HK-2 (cell line): ENCODE measurements around the gene TRNAU1AP.
"Not testable (repeated sequence)": the region's sequence is repeated elsewhere in the genome, so short reads cannot be mapped to it uniquely, and the experiment has no call there.

Experiments
- DNase-seq: peaks from one replicate; pipeline ENCODE4 v3.0.0-alpha.2; 2018; ENCODE audit not compliant: unreplicated experiment

Gene TRNAU1AP

GRCh38 chr1:28521502-28522164 lies 31.3 kb upstream of the TRNAU1AP start:
- no peak for DNase-seq

- not testable (repeated sequence) for DNase-seq
Measured at GRCh38 chr1:28522537-28522936, 30.3 kb upstream of the TRNAU1AP start.

GRCh38 chr1:28525002-28525642 lies 27.8 kb upstream of the TRNAU1AP start:
- DNase-seq, result not testable (repeated sequence)

GRCh38 chr1:28526886-28527285 lies 26.0 kb upstream of the TRNAU1AP start:
- DNase-seq, result peak; percentile 36

- DNase-seq, result no peak
Measured at GRCh38 chr1:28530456-28530855, 22.4 kb upstream of the TRNAU1AP start.

GRCh38 chr1:28534671-28535070 lies 18.2 kb upstream of the TRNAU1AP start:
- DNase-seq, result no peak

GRCh38 chr1:28535180-28535579 lies 17.7 kb upstream of the TRNAU1AP start:
- DNase-seq, result no peak

GRCh38 chr1:28537457-28538199 lies 15.3 kb upstream of the TRNAU1AP start:
- no peak for DNase-seq

- DNase-seq, result no peak
Measured at GRCh38 chr1:28538286-28538685, 14.6 kb upstream of the TRNAU1AP start.

GRCh38 chr1:28540651-28541050 lies 12.2 kb upstream of the TRNAU1AP start:
- peak; percentile 35 for DNase-seq

GRCh38 chr1:28541414-28542015 lies 11.4 kb upstream of the TRNAU1AP start:
- not testable (repeated sequence) for DNase-seq

- no peak for DNase-seq
Measured at GRCh38 chr1:28545246-28545628, 7.6 kb upstream of the TRNAU1AP start.

- no peak for DNase-seq
Measured at GRCh38 chr1:28548318-28548717, 4.6 kb upstream of the TRNAU1AP start.

GRCh38 chr1:28551381-28551780 lies 1.5 kb upstream of the TRNAU1AP start:
- no peak for DNase-seq

- DNase-seq, result no peak
Measured at GRCh38 chr1:28560886-28561285, 8.0 kb downstream of the TRNAU1AP start.

- no peak for DNase-seq
Measured at GRCh38 chr1:28564310-28564709, 11.4 kb downstream of the TRNAU1AP start.

GRCh38 chr1:28565040-28565439 lies 12.2 kb downstream of the TRNAU1AP start:
- DNase-seq, result no peak

- DNase-seq, result no peak
Measured at GRCh38 chr1:28565726-28566125, 12.8 kb downstream of the TRNAU1AP start.

GRCh38 chr1:28566931-28567330 lies 14.0 kb downstream of the TRNAU1AP start:
- no peak for DNase-seq

- no peak for DNase-seq
Measured at GRCh38 chr1:28571911-28572310, 19.0 kb downstream of the TRNAU1AP start.

- not testable (repeated sequence) for DNase-seq
Measured at GRCh38 chr1:28572891-28573290, 20.0 kb downstream of the TRNAU1AP start.

- DNase-seq, result no peak
Measured at GRCh38 chr1:28573564-28573963, 20.7 kb downstream of the TRNAU1AP start.
